Measurements from ENCODE around the gene KLRD1.

DNA sequence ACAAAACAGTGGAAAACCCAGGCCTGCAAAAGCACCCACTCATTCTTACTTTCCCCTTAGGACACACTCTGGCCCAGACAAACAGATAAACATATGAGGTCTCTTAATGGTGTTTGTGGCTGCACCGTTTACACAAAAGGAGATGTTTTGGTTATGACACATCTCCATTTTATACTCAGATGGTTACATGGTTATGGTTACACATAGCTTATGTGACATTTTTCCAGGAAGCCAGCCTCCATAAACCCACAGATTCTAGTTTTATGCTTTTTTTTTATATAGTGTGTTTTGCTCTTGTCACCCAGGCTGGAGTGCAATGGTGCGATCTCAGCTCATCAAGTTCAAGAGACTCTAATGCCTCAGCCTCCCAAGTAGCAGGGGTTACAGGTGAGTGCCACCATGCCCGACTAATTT, 3.5 kb upstream of the KLRD1 start:
- TF ChIP-seq, protein P1, sequence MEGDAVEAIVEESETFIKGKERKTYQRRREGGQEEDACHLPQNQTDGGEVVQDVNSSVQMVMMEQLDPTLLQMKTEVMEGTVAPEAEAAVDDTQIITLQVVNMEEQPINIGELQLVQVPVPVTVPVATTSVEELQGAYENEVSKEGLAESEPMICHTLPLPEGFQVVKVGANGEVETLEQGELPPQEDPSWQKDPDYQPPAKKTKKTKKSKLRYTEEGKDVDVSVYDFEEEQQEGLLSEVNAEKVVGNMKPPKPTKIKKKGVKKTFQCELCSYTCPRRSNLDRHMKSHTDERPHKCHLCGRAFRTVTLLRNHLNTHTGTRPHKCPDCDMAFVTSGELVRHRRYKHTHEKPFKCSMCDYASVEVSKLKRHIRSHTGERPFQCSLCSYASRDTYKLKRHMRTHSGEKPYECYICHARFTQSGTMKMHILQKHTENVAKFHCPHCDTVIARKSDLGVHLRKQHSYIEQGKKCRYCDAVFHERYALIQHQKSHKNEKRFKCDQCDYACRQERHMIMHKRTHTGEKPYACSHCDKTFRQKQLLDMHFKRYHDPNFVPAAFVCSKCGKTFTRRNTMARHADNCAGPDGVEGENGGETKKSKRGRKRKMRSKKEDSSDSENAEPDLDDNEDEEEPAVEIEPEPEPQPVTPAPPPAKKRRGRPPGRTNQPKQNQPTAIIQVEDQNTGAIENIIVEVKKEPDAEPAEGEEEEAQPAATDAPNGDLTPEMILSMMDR (conservative IDR thresholded peaks at IDR 0.05; ENCODE audit: low read depth, low read length): no peak
- TF ChIP-seq EZH2 (IDR thresholded peaks at IDR 0.05; ENCODE audit: low read length, unreplicated experiment): no peak
- TF ChIP-seq EZH2phosphoT487 (IDR thresholded peaks at IDR 0.05; ENCODE audit: borderline replicate concordance, low read length): no peak
